ENCODE measurements around the gene ADCK1. TPM values are rescaled to one million over a fixed set of nuclear protein-coding genes. Genes with fewer than 3 reads are reported as not detected.

ADCK1 gene
- total RNA-seq, 1 experiment from 2014 or later = 8.3 TPM

DNA sequence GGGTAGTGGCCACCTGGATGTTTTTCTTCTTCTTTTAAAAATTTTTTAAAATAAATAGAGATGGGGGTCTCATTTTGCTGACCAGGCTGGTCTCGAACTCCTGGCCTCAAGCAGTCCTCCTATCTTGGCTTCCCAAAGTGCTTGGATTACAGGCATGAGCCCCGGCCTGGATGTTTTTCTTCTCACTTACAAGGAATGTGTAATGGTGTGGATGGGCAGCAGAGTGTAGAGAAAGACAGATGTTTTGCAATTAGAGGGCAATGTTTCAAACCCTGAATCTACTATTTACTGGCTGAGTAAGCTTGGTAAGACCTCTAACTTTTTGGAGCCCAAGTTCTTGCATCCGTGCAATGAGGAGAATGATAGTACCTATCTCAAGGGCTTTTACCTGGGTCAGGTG, 48.1 kb downstream of the ADCK1 start:
- no peaks in the 10 kb centered on the region for H3K36me3 ChIP-seq (ENCODE audit: insufficient read depth, low read length, poor library complexity, severe bottlenecking)
- peaks cover 11% of the 10 kb centered on the region for H3K4me1 ChIP-seq (ENCODE audit: insufficient read depth, low read length, poor library complexity, severe bottlenecking)
- intact Hi-C loops (cut with micrococcal nuclease; ENCODE audit: unreplicated experiment) = no loop called here
- TF ChIP-seq EZH2 (IDR thresholded peaks at IDR 0.05; ENCODE audit: borderline replicate concordance, low read depth, low read length, poor library complexity, severe bottlenecking) = no peak
- TF ChIP-seq, protein P1, sequence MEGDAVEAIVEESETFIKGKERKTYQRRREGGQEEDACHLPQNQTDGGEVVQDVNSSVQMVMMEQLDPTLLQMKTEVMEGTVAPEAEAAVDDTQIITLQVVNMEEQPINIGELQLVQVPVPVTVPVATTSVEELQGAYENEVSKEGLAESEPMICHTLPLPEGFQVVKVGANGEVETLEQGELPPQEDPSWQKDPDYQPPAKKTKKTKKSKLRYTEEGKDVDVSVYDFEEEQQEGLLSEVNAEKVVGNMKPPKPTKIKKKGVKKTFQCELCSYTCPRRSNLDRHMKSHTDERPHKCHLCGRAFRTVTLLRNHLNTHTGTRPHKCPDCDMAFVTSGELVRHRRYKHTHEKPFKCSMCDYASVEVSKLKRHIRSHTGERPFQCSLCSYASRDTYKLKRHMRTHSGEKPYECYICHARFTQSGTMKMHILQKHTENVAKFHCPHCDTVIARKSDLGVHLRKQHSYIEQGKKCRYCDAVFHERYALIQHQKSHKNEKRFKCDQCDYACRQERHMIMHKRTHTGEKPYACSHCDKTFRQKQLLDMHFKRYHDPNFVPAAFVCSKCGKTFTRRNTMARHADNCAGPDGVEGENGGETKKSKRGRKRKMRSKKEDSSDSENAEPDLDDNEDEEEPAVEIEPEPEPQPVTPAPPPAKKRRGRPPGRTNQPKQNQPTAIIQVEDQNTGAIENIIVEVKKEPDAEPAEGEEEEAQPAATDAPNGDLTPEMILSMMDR (conservative IDR thresholded peaks at IDR 0.05; ENCODE audit: low read depth, low read length) = no peak
- DNase-seq (ENCODE audit: low spot score) = no peak
- no peaks in the 10 kb centered on the region for H3K9me3 ChIP-seq (ENCODE audit: low read depth, low read length, poor library complexity, severe bottlenecking)
- H3K4me3 ChIP-seq (ENCODE audit: low read depth, low read length, poor library complexity, severe bottlenecking) = no peak overlapping the region
- CTCF ChIA-PET = no interaction called here
- H3K27ac ChIP-seq (ENCODE audit: low read depth, low read length, poor library complexity, severe bottlenecking) = no peak overlapping the region
- no TSS peak for BruUV-seq (replicated peaks)
- POLR2A ChIA-PET (ENCODE audit: low non-redundant PET) = no interaction called here
- no peaks in the 10 kb centered on the region for H3K27me3 ChIP-seq (replicated peaks; ENCODE audit: insufficient read depth, low read depth, low read length, poor library complexity)

DNA sequence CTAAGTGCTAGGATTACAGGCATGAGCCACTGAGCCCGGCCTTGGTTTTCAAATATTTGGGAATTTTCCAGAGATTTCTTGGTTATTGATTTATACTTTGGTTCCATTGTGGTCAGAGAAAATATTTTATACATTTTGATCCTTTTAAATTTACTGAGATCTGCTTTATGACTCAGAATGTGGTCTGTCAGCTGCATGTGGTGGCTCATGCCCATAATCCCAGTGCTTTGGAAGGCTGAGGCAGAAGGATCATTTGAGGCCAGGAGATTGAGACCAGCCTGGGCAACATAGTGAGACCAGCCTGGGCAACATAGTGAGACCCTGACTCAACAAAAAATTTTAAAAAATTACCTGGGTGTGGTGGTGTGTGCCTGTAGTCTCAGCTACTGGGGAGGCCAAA, 49.8 kb downstream of the ADCK1 start:
- CTCF ChIA-PET = no interaction called here
- Histone ChIP-seq H3K4me1 (ENCODE audit: insufficient read depth, low read length, poor library complexity, severe bottlenecking) (peaks cover under 1% of the 10 kb centered on the region), H3K9me3 (ENCODE audit: low read depth, low read length, poor library complexity, severe bottlenecking) (no peaks in the 10 kb centered on the region), H3K36me3 (ENCODE audit: insufficient read depth, low read length, poor library complexity, severe bottlenecking) (no peaks in the 10 kb centered on the region), H3K27me3 (replicated peaks; ENCODE audit: insufficient read depth, low read depth, low read length, poor library complexity) (no peaks in the 10 kb centered on the region), H3K27ac (ENCODE audit: low read depth, low read length, poor library complexity, severe bottlenecking) (no peak overlapping the region), H3K4me3 (ENCODE audit: low read depth, low read length, poor library complexity, severe bottlenecking) (no peak overlapping the region)
- POLR2A ChIA-PET (ENCODE audit: low non-redundant PET) = no interaction called here
- TF ChIP-seq, protein P1 (conservative IDR thresholded peaks at IDR 0.05; ENCODE audit: low read depth, low read length) = no peak
- no peak for TF ChIP-seq EZH2 (IDR thresholded peaks at IDR 0.05; ENCODE audit: borderline replicate concordance, low read depth, low read length, poor library complexity, severe bottlenecking)
- no TSS peak for BruUV-seq (replicated peaks)
- intact Hi-C loops (cut with micrococcal nuclease; ENCODE audit: unreplicated experiment) = no loop called here
- DNase-seq (ENCODE audit: low spot score) = no peak

DNA sequence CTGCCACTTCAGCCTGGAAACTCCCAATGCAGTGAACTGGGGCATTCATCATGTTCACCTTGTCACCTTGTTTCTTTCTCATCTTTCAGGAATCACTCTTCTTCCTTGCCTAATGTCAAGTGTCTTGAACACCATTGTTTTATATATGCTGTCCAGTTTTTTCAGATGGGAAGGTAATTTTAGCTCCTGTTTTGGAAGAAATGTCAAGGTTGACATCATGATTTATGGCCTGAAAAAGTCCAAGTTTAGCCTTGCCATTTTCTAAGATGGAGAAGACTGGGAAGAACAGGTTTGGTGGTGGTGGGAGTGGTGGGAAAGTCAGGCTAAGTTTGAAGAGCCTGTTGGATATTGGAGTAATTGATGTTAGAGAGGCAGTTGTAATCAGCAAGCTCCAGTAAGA, 54.0 kb downstream of the ADCK1 start:
- Histone ChIP-seq H3K27ac (ENCODE audit: low read depth, low read length, poor library complexity, severe bottlenecking) (no peak overlapping the region), H3K4me1 (ENCODE audit: insufficient read depth, low read length, poor library complexity, severe bottlenecking) (no peaks in the 10 kb centered on the region), H3K4me3 (ENCODE audit: low read depth, low read length, poor library complexity, severe bottlenecking) (no peak overlapping the region), H3K36me3 (ENCODE audit: insufficient read depth, low read length, poor library complexity, severe bottlenecking) (no peaks in the 10 kb centered on the region), H3K27me3 (replicated peaks; ENCODE audit: insufficient read depth, low read depth, low read length, poor library complexity) (no peaks in the 10 kb centered on the region), H3K9me3 (ENCODE audit: low read depth, low read length, poor library complexity, severe bottlenecking) (no peaks in the 10 kb centered on the region)
- ChIA-PET CTCF (no interaction called here), POLR2A (ENCODE audit: low non-redundant PET) (no interaction called here)
- no peak for DNase-seq (ENCODE audit: low spot score)
- no TSS peak for BruUV-seq (replicated peaks)
- intact Hi-C loops (cut with micrococcal nuclease; ENCODE audit: unreplicated experiment) = no loop called here
- TF ChIP-seq, protein P1 (conservative IDR thresholded peaks at IDR 0.05; ENCODE audit: low read depth, low read length) = no peak
- TF ChIP-seq EZH2 (IDR thresholded peaks at IDR 0.05; ENCODE audit: borderline replicate concordance, low read depth, low read length, poor library complexity, severe bottlenecking) = no peak

Data from A673 (cell line).